DMS53 treated with DMSO at 0.1 percent for 48 hours (cell line): ENCODE measurements around the gene UTS2R.

Source experiments
- DNase-seq: peaks from one replicate; lab custom pipeline; 2025; ENCODE audit not compliant: unreplicated experiment; lab: John Stamatoyannopoulos, UW

UTS2R gene

DNA sequence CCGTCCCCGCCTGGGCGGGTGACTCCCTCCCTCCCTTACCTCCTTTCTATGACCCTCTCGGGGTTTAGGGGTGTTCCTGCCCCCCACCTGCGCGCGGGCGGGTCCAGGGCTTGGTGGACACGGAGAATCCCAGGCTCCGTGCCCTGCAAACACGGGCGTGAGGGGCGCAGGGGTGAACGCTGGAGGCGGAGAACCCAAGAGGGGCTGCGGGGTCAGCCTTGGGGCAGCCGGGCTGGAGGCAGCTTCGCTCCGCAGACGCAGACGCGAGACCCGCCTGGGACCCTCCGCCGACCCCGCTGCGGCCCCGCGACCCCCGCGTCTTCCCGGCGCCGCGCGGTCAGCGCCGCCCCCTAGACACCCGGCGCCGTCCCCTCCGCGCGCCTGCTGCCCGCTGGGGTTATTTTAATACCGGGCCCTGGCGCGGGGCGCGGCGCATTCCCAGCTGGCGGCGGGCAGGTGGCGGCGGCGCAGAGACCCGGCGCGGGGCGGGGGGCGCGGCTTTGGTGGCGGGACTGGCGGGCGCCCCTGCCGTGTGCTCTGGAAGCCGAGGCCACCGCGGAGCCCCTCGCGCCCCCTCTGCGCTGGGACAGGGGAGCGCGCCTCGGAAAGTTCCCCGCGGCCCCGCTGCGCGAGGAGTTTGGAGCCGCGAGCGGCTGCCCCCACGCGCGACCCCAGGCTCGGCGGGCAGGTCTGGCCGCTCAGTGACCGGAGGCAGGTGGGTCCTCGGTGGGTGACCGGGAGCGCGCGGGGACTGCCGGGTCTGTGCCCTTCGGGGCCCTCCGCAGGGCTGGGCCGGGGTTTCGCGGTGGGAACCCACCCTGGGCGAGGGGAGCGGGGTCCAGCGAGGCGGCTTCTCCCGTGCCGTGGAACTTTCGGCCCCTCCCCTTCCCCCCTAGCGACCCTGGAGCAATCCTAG lies at the start of gene UTS2R:
Gene UTS2R (plus strand): TSS at position 433 of the 916 bp plus-strand sequence. CDS start 2,560 bp downstream, outside the sequence.
- no peak for DNase-seq

DNA sequence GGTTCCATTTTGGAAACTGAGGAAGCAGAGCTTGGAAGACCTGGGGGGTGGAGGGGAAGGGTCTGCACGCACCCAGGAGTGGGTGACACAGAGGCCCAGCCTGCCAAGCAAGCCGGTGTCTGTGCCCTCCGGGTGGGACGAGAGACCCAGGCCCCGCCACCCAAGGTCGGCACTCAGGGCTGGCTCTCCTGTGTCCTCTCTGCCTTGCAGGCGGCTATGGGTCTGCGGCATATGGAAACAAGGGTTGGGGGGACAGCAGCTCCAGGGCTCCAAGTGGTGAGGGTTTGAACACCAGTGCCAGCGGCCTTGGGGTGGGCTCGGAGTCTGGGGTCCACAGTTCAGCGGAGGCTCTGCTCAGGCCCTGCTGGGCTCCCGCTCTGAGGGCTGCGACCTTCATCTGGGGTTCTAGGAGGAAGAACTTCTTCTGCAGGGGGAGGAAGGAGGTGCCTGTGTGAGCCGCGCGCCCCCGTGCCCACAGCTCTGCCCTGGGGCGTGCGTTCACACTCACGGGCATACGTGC lies 49.6 kb upstream of the UTS2R start:
- DNase-seq: no peak

DNA sequence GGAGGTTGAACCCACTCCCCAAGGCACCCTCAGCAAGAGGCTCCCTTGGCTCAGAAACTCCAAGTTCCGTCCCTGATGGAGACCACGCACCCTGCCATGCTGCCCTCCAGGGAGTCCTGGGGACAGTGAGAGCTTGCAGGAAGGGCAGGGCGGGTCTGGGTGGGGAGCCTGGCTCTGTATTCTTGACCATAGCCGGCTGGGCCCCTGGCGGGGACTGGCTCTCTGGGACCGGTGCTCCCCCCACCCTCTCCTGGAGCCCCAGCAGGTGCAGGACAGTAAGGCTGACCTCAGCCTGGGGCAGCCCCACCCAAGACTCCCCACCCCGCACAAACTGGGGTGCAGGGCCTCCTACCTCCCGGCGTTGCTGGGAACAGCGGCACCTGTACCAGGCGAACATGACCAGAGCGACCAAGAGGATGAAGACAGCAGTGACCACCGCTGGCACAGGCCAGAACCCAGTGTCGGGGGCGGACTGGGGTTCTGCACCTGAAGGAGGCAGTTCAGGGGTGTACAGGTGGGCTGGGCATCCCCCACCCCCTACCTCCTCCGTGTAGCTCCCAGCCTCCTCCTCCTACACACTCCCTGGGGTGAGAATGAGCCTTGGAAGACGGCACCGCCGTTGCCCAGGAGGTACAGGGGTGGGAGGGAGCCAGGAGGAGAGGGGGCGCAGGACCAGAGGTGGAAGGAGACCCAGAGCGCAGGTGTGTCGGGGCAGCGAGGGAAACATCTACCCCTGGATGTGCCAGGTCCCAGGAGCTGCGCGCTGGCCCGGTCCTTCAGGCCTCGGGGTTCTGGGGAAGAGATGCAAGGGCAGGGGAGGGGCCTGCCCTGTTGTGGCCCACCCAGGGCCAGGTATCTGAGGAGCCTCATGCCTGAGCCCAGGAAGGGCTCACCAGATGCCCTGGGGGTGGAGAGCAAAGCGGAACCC lies 48.8 kb upstream of the UTS2R start:
- no peak for DNase-seq

DNA sequence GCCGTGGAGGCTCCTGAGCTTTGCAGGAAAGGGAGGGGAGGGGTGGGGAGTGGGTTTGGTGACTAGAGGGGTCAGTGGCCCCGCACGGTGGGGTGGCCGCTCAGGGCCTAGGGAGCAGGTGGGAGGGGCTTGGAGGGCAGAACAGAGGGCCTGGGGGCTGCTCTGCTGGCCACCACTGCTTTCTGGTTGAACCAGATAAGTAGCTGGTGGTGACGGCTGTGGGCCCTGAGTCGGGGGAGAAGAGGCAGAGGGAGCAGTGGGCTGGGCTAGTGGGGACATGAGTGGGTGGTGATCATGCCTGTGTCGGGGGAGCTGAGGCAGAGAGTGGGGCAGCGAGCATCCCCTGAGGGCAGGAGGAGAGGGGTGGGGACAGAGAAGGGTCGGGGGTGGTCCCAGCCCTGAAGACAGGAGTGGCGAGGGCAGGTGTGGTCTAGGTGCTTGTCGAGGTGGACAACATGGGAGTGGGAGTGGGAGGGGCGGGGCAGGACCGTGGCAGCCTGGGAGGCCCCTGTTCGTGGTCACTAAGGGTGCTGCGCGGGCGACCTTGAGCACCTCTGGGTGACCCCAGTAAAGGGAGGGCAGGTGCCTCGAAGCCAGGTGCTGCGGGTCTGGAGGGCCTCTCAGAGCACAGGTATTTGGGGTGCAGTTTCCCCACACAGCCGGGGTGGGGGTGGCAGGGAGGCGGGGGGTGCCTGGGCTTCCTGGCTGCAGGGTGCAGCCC lies 47.9 kb upstream of the UTS2R start:
- no peak for DNase-seq

DNA sequence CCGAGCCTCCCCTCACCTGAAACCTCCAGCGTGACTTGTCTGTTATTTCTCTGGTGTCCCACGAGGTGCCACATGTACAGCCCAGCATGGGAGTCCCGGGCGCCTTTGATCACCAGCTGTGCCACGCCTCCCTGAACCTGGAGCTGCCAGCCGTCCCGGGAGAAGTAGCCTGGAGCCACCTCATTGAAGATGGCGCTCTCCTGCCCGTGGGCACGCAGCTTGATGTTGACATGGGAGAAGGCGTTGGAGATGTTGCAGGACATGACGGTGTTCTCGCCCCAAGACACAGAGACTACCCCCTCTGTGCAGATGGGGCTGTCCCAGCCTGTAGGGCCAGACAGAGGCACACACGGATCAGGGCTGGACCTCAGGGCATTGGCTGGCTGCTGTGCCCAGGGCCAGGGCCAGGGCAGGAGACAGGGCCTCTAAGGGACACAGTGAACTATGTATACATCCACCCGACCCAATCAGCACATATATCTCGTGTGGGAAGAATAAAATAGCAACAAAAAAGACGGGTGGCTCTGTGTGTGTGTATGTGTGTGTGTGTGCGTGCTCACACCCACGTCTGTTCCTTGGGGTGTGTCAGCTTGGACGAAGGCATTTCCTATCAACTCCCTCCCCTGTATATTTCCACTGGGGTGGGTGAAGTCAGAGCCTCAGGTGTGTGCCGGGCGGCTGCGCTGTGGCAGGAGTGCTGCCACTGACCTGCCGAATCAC lies 46.8 kb upstream of the UTS2R start:
- DNase-seq: no peak

DNA sequence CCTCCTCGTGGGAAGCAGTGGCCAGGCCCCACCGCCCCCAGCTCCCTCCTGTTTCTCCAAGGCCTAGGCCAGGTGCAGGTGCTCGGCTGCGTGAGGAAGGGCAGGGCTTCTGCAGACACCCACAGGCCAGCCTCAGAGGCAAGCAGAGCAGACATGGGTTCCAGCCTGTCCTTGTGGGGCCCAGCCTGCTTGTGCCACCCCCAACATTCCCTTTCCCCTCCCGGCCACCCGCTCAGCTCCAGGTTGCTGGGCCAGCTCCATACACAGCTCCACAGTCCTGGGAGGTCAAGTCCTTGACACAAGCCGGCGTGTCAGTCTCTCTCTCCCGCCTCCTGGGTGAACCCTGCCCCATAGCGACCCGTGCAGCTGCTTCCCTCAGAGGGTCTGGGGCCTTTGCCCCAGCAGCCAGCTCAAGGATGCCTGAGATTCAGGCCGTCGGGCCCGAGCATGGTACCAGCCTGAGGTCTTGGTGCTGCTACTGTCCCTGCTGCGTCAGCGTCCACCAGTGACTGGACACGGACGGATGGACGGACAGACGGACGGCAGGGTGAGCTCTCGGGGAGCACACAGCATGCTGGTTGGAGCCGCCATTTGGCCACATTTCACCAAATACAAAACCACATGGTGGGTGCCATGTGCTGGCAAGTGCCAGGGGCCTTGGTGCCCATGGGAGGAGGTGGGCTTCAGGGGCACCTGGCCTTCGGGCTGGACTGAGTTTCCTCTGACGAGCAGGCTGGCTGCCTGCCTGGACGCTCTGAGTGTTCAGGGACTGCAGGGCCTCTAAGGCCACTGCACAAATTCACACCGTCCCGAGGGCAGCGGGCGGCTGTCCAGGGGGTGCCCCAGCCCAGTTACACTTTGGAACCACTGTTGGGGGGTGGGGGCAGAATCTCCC lies 46.0 kb upstream of the UTS2R start:
- no peak for DNase-seq

DNA sequence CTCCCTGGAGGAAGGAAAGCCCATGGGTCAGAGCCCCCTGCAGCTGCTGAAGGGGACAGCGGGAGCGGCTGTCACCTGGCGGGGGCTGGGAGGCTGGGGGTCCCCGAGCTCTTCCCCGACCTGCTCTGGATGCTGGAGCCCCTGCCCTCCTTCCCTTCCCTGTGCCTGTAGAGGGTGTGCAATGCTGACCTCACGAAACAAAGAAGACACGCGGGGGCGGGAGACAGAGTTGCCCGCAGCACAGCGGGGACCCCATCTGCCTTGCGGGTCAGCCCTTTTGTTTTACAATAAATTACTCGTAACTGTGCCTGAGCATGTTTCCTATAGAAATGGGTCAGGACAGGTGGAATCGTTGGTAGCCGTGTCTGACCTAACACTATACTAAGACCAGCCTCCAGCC lies 44.3 kb upstream of the UTS2R start:
- no peak for DNase-seq

DNA sequence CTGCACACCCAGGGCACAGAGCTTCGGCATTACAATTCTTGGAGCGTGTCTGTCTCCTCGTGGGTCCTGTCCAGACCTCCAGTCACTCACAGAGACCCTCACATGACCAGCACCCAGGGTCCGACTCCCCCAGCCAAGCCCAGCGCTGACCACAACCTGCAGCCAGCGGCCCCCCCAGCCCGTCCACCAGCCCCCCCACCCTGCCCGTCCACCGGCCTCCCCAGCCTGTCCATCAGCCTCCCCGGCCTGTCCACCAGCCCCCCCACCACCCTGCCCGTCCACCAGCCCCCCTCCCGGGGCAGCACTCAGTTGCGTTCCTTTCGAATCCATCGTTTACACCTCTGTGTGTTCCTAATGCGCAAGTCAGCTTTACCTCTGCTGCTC lies 43.8 kb upstream of the UTS2R start:
- DNase-seq: no peak

GRCh38 chr17:82328141-82328993 lies 43.2 kb upstream of the UTS2R start:
- no peak for DNase-seq

GRCh38 chr17:82328994-82329507 lies 42.5 kb upstream of the UTS2R start:
- no peak for DNase-seq

DNA sequence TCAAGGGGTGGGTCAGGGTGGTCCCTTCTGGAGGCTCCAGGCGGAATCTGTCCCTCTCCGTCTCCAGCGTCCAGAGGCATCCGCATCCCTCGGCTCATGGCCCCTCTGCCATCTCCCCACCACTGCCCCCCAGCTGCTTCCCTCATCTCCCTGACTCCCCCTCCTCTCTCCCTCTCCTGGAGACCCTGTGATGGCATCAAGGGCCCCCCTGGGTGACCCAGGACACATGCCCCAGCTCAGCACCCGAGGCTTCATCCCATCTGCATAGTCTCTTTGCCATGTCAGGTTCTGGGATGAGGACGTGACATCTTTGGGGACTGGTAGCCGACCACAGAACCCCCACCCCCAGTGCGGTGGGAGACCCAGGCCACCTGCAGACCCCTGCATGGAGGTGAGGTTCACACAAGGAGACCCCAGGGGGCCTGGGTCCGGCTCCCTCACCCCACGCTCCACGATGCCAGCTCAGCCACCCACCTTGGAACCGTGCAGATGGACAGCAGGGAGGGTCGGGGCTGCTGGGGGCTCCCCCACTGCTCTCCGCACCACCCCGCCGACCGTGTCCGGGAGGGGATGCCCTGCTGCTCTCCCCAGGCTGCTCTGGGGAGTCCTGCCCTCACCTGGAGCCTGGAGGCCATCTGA lies 41.8 kb upstream of the UTS2R start:
- DNase-seq: no peak

GRCh38 chr17:82330322-82331239 lies 41.0 kb upstream of the UTS2R start:
- DNase-seq: peak; percentile 83

DNA sequence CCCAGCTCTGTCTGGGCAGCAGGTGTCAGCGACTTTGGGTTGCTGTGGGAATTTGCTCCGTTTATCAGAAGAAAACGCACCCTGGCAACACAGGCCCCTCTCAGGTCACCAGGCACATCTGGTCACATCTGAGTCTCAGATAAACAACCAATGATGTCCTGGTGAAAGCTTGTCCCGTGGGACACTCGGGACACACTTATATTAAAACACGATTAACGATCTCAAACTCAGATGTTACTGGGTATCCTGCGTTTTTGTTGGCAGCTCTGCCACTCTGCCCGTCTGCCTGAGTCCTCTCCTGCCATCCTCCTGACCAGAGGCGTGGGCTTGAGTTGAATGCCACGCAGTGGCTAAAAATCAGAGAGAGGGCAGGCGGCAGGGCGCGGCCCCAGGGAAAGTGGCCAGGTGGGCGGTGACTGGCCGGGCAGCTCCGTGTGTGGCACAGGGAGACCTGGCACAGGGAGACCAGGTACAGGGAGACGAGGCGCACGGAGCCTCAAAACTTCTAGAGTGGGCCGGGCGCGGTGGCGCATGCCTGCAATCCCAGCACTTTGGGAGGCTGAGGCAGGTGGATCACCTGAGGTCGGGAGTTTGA lies 40.1 kb upstream of the UTS2R start:
- no peak for DNase-seq

GRCh38 chr17:82332669-82333278 lies 38.8 kb upstream of the UTS2R start:
- DNase-seq: peak; percentile 57

DNA sequence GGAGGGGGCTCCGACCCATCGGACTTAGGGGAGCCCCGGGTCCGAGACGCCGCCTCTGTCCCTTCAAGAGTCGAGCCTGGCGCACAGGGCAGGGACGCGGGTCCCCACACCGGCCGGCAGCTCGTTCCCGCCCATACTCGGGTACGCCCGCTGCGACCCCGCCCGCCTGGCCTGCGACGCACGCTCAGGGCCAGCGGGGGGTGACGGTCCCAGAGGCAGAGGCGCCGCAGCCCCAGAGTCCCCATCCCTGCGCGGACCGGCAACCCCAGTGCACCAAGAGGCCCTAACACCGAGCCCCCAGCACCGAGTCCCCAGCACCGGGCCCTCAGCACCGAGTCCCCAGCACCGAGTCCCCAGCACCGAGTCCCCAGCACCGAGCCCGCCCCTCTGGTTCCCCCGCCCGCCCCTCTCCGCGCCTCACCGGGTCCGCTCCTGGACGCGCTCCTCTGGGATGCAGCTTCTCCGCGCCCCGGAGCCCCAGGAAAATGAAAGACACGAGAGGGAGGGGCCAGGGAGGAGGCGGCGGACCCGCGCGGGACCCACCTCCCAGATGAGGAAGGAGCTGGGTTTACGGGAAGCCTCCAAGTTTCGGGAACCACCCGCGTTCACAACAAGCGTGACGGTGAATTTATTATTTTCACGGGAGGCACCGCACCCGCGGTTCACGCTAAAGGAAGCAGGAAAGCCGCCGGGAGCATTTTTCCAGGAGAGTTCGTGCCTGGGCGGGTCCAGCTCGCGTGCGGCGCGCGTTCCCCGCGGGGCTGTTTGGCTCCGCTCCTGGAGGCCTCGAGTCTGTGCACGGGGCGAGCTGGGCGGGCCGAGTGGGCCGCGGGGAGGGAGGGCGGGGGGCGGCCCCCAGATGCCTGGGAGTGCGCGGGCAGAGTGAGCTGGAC lies 38.0 kb upstream of the UTS2R start, which contains the start of gene SECTM1:
Gene SECTM1 (minus strand): TSS at position 488 of the 893 bp plus-strand sequence. CDS start 6,526 bp downstream, outside the sequence.
- no peak for DNase-seq
